Embryonic facial prominence (tissue), 1 donor: ENCODE data around the gene B4GALNT1.
"Not testable (repeated sequence)": the region's sequence is repeated elsewhere in the genome, so short reads cannot be mapped to it uniquely, and the experiment has no call there.

Experiments used
- DNase-seq: peaks from one replicate; pipeline ENCODE4 v3.0.0-alpha.2; 2016; ENCODE audit errors: extremely low spot score

B4GALNT1 gene

DNA sequence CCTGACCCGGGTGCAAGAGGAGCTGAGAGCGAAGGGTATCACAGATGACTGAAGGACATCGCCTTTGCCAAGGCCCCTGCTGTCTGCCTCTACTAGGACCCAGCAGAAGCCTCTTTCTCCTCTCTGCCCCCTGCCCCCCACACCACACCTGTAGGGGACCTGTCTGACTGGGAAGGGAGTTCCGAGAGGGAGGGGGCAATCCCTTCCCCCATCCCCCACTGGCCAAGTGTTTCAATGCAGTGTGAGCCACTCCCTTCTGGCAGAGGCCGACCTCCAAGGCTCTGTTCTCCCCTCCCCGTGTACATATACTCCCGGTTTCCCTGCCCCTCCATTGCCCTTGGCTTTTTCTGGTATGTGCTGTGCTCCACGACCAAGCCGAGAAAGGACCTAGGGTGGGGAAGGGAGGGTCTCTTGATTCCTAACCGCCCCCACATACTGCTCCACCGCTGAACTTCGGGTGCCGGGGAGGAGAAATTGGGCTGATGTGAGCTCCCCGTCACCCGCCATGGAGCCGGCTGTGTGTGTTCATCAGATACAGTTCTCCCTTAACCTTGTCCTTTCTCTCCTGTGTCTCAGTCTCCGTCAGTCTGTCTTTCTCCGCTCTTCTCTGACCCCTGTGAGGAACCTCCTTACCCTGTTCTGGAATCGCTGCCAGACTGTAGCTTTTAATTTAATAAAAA lies 23.8 kb downstream of the B4GALNT1 start:
- no peak for DNase-seq

DNA sequence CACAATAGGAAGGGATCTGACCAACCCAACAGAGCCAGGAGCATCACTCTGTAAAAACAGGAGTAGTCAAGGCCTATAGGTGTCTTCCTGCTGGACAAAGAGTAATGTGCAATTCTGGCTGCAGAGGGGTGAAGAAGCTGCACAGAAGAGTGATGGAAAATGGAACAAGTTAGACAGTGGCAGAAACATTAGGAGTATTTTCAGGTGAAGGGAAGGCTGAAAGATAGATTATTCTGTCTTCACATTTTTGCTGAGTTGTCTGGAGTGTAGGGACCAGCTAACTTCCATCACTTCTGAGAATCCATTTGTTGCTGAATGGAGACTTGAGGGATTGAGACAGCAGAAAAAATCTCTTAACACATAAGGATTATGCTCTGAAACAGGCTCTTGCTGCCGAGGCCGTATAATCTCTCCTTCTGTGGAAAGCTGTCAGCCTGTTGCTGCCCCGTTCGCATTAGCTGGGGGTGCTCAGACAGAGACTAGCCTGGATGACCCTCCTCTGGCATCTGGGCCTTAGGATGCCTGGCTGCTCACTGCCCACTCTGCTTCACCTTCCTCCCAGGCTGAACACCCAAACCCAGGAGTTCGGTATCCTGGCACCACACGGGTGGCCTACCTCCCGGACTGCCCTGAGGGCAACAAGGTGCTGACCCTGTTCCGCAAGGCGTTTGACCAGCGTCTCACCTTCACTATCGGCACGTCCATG lies 24.9 kb downstream of the B4GALNT1 start:
- no peak for DNase-seq

DNA sequence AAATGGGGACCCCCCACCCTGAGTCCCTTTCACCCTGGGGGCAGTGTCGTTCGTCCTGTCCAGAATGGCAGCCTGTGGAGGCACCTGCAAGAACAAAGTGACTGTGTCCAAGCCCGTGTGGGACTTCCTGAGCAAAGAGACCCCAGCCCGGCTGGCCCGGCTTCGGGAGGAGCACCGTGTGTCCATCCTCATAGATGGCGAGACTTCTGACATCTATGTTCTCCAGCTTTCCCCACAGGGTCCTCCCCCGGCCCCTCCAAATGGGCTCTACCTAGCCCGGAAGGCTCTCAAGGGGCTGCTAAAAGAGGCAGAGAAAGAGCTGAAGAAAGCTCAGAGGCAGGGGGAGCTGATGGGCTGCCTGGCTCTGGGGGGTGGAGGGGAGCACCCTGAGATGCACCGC lies 26.2 kb downstream of the B4GALNT1 start:
- no peak for DNase-seq

GRCh38 chr12:57606399-57606798 lies 26.6 kb downstream of the B4GALNT1 start:
- DNase-seq, result no peak

- no peak for DNase-seq
These were observed 27.1 kb downstream of the B4GALNT1 start for GRCh38 chr12:57605811-57606311.

GRCh38 chr12:57604992-57605810 lies 27.8 kb downstream of the B4GALNT1 start:
- no peak for DNase-seq

DNA sequence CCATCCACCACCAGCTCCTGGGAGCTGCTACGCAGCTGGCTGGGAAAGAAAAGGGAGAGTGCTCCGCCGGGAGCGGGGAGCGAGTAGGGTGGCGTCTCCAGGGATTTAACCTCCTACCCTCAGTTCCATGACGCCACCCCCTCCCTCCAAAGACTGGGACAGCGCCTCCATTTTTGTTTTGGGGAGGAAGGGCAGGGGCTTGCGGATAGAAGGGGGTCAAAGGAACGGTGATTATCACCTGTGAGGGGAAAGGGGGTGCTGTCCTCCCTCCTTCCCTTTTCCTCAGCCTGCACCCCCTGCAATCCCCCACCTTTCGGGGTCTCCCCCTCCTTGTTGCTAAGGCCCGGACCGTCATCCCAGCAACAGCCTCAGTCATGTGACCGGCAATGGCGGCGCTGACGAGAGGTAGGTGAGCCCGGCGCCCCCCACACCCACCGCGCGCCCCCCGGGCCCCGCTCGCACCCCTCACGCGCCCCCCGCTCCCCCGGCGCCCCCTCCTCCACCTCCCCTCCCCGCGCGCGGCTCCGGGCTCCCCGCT lies 28.5 kb downstream of the B4GALNT1 start, which contains the start of gene DTX3:
TSS of gene DTX3 (plus strand) at position 371 of the 538 bp plus-strand sequence. CDS start 1,694 bp downstream, outside the sequence.
- peak; percentile 25 for DNase-seq

- DNase-seq, result peak; percentile 36
These were observed 29.1 kb downstream of the B4GALNT1 start for GRCh38 chr12:57603815-57604453.

DNA sequence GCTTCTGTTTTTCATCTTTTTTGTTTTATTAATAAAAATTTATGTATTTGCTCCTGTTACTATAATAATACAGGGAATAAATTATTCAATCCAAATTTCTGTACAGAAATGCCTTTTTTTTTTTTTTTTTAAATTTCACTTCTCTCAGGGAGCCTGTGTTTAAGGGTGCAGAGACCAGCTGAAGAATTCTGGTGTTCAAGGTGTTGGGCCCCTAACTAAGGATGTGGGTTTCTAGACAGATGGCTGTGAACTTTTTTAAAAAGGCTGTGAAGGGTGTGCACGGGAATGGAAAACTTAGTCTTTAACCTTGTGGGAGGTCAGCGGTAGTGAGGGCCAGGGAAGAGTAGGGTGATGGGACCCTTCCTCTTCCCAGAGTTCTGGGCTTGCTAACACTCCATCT lies 29.7 kb downstream of the B4GALNT1 start:
- no peak for DNase-seq

DNA sequence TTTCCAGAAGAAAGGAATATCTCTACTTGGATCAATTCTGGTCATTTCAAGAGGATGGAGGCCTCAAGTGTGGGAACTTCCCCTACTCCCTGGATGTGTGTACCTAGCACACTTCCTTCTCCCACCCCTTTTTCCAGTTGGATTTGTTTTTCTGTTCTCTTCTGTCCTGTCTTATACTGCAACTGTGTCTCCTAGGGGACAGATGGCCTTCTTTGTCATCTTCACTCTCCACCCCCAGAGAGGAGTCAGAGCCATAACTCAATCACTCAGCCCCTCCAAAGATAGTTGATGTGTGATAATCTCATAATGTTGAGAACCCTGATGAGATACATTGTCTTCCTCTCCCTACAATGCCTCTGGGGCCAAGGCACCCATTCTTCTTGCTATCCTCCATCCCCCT lies 30.5 kb downstream of the B4GALNT1 start:
- no peak for DNase-seq

- no peak for DNase-seq
These were observed 32.6 kb downstream of the B4GALNT1 start for GRCh38 chr12:57600395-57600794.

DNA sequence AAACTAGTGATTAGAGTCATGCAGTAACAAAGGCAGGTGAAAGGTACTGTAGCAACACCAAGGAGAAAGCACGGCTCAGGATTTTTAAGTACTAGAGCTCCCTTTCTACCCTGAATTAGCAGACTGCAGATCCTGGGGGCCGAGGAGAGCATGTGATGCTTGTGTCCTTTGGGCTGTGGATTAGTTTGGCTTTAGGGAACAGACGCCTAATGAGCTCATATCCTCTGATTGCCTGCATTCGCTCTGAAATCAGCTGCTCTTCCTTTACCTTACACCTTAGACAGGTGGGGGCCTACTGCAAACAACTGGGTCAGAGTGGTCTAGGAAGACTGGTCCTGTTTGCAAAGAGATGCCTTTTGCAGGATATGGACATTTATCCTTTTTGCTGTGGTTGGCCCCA lies 39.8 kb downstream of the B4GALNT1 start:
- DNase-seq, result no peak

DNA sequence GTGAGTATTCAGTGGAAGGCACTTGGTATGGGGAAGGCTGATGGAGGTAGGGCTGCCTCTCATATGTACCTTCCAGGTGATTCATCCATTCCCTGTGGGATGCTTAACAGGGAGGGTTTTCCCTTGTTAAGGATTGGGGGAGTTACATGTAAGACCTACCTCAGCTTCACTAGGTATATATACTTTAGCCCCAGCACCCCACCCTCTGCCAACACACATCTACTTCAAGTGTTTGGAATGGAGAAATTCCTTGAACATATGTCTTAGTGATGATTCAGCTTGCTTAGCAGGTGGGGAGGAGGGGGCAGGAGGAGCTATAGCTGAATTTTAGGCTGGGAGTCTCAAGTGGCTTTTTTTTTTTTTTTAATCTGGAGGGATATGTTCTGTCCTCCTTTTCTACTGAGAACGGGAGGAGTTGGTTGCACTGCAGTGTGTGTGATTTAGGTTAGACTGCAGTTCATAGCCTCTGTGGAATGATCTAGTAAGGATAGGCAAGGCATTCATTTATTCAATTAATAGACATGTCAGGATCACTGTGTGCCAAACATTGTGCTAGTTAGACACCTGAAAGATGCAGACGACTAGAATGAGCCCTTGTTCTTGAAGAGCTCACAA lies 40.3 kb downstream of the B4GALNT1 start:
- DNase-seq, result no peak

DNA sequence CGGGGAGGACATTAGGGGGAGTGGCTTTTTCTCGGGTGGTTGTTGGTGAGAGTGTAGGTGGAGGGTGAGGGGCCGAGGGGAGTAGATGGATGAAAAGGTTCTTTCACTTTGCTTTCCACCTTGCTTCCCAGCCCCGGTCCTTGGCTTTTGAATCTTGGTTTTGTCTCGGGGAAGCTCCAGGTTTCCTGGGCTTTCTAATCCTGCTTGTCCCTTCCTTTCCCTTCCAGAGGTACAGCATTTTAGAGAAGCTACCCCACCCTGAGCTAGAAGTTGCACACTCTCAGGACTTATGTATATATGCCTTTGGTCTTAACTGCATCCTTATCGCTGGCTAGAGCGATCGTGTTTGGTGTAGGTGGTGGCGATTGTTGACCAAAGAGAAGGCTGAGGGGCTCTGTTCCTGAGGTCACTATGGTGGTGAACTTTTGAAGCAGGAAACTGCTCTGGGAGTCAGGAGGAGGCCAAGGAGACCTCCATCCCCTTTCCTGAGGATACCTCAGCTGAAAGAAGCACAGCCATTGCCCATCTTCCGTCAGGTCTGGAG lies 41.1 kb downstream of the B4GALNT1 start:
- no peak for DNase-seq

- DNase-seq, result no peak
These were observed 41.9 kb downstream of the B4GALNT1 start, which contains the start of gene PIP4K2C for GRCh38 chr12:57590864-57591781. Gene PIP4K2C (plus strand): TSS chr12:57591192. CDS start chr12:57591290, 98 bp downstream.

DNA sequence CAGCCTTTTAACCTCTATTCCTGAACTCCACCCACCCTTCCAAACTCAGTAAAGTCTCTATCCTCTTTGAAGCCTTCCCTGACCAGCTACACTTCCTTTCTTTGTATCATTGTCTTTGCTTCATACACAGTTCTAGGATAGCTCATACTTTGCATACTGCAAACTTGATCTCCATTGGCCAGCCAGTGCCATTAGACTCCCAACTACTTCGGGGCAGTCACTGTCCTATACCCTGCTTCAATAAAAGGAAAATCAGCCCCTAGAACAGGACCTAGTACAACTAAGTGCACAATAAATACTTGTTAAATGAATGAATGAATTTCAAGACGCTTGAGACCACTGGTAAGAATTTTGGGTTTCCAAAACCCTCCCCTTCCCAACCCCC lies 42.5 kb downstream of the B4GALNT1 start:
- no peak for DNase-seq

DNA sequence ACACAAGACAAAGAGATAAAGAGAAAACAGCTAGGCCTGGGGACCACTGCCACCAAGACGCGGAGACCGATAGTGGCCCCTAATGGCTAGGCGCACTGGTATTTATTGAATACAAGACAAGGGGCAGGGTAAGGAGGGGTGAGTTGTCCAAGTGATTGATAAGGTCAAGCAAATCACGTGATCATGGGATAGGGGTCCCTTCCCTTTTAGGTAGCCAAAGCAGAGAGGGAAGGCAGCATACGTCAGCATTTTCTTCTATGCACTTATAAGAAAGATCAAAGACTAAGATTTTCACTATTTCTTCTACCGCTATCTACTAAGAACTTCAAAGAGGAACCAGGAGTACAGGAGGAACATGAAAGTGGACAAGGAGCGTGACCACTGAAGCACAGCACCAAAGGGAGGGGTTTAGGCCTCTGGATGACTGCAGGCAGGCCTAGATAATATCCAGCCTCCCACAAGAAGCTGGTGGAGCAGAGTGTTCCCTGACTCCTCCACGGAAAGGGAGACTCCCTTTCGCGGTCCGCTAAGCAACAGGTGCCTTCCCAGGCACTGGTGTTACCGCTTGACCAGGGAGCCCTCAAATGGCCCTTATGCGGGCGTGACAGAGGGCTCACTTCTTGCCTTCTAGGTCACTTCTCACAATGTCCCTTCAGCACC lies 43.9 kb downstream of the B4GALNT1 start:
- not testable (repeated sequence) for DNase-seq

GRCh38 chr12:57586832-57587429 lies 46.1 kb downstream of the B4GALNT1 start:
- no peak for DNase-seq

- no peak for DNase-seq
These were observed 46.9 kb downstream of the B4GALNT1 start for GRCh38 chr12:57586128-57586527.
